IPS DF 6.9 (cell line): ENCODE measurements around the gene DPP3.
"Not testable (repeated sequence)": the region's sequence is repeated elsewhere in the genome, so short reads cannot be mapped to it uniquely, and the experiment has no call there.

Experiments used
- DNase-seq: peaks from one replicate; pipeline ENCODE4 v3.0.0-alpha.2; 2013; ENCODE audit warnings: low read depth, low spot score
- H3K27ac ChIP-seq: one replicate; pipeline ENCODE4 v1.5.1; 2013; ENCODE audit warnings: low read length, control low read depth
- H3K27me3 ChIP-seq: 2 replicates; pipeline ENCODE4 v1.6.1; 2013; ENCODE audit warnings: mild to moderate bottlenecking, low read length; ENCODE audit not compliant: control insufficient read depth, insufficient read depth
- H3K36me3 ChIP-seq: 2 replicates; pipeline ENCODE4 v1.6.1; 2013; ENCODE audit warnings: low read length; ENCODE audit not compliant: control insufficient read depth, insufficient read depth
- H3K4me1 ChIP-seq: 2 replicates; pipeline ENCODE4 v1.6.1; 2013; ENCODE audit warnings: low read length; ENCODE audit not compliant: control insufficient read depth, insufficient read depth
- H3K4me3 ChIP-seq: 2 replicates; pipeline ENCODE4 v1.5.1; 2013; ENCODE audit warnings: mild to moderate bottlenecking, low read length
- H3K9me3 ChIP-seq: 2 replicates; pipeline ENCODE4 v1.6.1; 2013; ENCODE audit warnings: low read length, inconsistent platforms; ENCODE audit not compliant: control insufficient read depth, insufficient read depth
- WGBS: extraction: QIAGEN DNeasy Blood & Tissue Kit; methylation state at CpG from one replicate; pipeline ENCODE4 v1.1.7; 2013; ENCODE audit warnings: mixed read lengths, missing lambda C conversion rate; ENCODE audit not compliant: insufficient read length, insufficient coverage; 5-methylcytosine and 5-hydroxymethylcytosine counted together

The DPP3 gene

GRCh38 chr11:66531841-66532240 lies 51.6 kb downstream of the DPP3 start:
- no peak for DNase-seq
- Histone ChIP-seq H3K4me1 (no peaks in the 10 kb centered on the region), H3K9me3 (no peaks in the 10 kb centered on the region), H3K27ac (no peak overlapping the region), H3K27me3 (no peaks in the 10 kb centered on the region), H3K4me3 (no peak overlapping the region), H3K36me3 (peaks cover under 1% of the 10 kb centered on the region; the same call in 1 of the 2 replicates)
- no CpG with 5 or more reads among the region's 11 CpGs for WGBS

DNA sequence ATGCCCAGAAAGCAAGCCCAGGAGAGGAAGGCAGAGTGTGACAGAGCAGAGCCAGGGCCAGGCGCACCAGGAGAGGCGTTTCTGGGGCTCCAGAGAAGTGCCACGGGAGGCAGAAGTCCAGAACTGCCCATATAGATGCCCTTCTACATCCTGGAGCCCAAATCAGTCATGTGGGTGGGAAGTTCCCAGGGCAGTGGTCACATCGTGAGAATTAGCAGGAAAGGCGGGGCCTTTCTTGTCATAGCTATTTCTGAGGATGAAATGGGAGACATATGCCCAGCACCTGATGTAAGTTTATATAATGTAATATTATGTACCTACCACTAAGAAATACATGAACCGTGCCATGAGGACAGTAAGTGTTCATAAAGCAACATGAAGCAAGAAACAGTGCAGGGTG lies 52.5 kb downstream of the DPP3 start:
- H3K27ac ChIP-seq = no peak overlapping the region
- H3K4me1 ChIP-seq = no peaks in the 10 kb centered on the region
- WGBS = no CpG with 5 or more reads among the region's 6 CpGs
- H3K36me3 ChIP-seq = no peaks in the 10 kb centered on the region
- H3K9me3 ChIP-seq = no peaks in the 10 kb centered on the region
- no peak overlapping the region for H3K4me3 ChIP-seq
- H3K27me3 ChIP-seq = no peaks in the 10 kb centered on the region
- no peak for DNase-seq

GRCh38 chr11:66539170-66539869 lies 59.1 kb downstream of the DPP3 start:
- H3K4me1 ChIP-seq = no peaks in the 10 kb centered on the region
- DNase-seq = no peak
- H3K36me3 ChIP-seq = no peaks in the 10 kb centered on the region
- WGBS = no CpG with 5 or more reads among the region's 16 CpGs
- no peaks in the 10 kb centered on the region for H3K27me3 ChIP-seq
- no peak overlapping the region for H3K4me3 ChIP-seq
- H3K27ac ChIP-seq = no peak overlapping the region
- H3K9me3 ChIP-seq = no peaks in the 10 kb centered on the region

DNA sequence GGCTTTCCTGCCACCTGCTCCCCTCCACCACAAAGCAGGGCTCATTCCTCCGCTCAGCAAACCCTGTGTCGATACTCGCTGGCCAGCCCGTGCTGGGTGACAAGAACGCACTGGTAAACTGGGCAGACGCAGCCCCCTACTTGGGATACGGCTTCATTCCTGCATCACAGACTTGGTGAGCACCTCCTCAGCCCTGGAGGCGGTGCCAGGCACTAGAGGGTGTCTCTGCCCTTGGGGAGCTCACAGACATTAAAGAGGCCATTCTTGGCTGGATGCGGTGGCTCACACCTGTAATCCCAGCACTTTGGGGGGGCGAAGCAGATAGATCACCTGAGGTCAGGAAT lies 59.6 kb downstream of the DPP3 start:
- DNase-seq = no peak
- no peak overlapping the region for H3K27ac ChIP-seq
- WGBS = no CpG with 5 or more reads among the region's 10 CpGs
- no peaks in the 10 kb centered on the region for H3K9me3 ChIP-seq
- H3K4me3 ChIP-seq = no peak overlapping the region
- H3K4me1 ChIP-seq = no peaks in the 10 kb centered on the region
- H3K36me3 ChIP-seq = no peaks in the 10 kb centered on the region
- H3K27me3 ChIP-seq = no peaks in the 10 kb centered on the region

DNA sequence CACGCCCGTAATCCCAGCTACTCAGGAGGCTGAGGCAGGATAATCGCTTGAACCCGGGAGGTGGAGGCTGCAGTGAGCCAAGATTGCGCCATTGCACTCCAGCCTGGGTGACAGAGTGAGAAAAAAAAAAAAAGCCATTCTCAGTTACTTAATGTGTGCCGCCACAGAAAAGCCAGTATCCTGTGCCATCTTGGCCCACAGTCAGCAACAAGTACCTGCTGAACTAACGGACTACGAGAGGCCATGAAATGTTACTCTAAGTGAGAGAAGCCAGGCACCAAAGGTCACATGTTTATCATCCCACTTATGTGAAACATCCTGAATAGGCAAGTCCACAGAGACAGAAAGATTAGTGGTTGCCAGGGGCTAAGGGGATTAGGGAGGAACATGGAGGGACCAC lies 60.4 kb downstream of the DPP3 start:
- no CpG with 5 or more reads among the region's 8 CpGs for WGBS
- not testable (repeated sequence) for H3K4me1 ChIP-seq, H3K36me3 ChIP-seq, H3K9me3 ChIP-seq, DNase-seq, H3K27ac ChIP-seq, H3K4me3 ChIP-seq, H3K27me3 ChIP-seq

- no CpG with 5 or more reads among the region's 4 CpGs for WGBS
- Histone ChIP-seq H3K4me3 (no peak overlapping the region), H3K27ac (no peak overlapping the region), H3K36me3 (no peaks in the 10 kb centered on the region), H3K4me1 (no peaks in the 10 kb centered on the region), H3K27me3 (no peaks in the 10 kb centered on the region), H3K9me3 (no peaks in the 10 kb centered on the region)
- DNase-seq = no peak
These were observed 61.7 kb downstream of the DPP3 start for GRCh38 chr11:66541892-66542291.

- Histone ChIP-seq H3K4me1 (no peaks in the 10 kb centered on the region), H3K36me3 (no peaks in the 10 kb centered on the region), H3K27me3 (no peaks in the 10 kb centered on the region), H3K27ac (no peak overlapping the region), H3K9me3 (no peaks in the 10 kb centered on the region), H3K4me3 (no peak overlapping the region)
- WGBS = no CpG with 5 or more reads among the region's 10 CpGs
- no peak for DNase-seq
These were observed 62.1 kb downstream of the DPP3 start for GRCh38 chr11:66542362-66542761.

GRCh38 chr11:66543263-66544107 lies 63.3 kb downstream of the DPP3 start:
- no CpG with 5 or more reads among the region's 26 CpGs for WGBS
- Histone ChIP-seq H3K4me1 (no peaks in the 10 kb centered on the region), H3K36me3 (no peaks in the 10 kb centered on the region), H3K9me3 (no peaks in the 10 kb centered on the region), H3K4me3 (no peak overlapping the region), H3K27ac (no peak overlapping the region), H3K27me3 (no peaks in the 10 kb centered on the region)
- DNase-seq = no peak

DNA sequence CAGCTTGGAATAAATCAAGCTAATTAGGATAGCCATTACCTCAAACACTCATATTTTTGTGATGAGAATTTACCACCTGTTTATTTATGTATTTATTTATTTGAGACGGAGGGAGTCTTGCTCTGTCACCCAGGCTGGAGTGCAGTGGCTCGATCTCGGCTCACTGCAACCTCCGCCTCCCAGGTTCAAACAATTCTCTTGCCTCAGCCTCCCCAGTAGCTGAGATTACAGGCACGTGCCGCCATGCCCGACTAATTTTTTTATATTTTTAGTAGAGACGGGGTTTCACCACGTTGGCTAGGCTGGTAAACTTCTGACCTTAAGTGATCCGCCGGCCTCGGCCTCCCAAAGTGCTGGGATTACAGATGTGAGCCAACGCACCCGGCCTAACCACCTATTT lies 64.7 kb downstream of the DPP3 start:
- not testable (repeated sequence) for H3K36me3 ChIP-seq, H3K27ac ChIP-seq
- WGBS = no CpG with 5 or more reads among the region's 14 CpGs

DNA sequence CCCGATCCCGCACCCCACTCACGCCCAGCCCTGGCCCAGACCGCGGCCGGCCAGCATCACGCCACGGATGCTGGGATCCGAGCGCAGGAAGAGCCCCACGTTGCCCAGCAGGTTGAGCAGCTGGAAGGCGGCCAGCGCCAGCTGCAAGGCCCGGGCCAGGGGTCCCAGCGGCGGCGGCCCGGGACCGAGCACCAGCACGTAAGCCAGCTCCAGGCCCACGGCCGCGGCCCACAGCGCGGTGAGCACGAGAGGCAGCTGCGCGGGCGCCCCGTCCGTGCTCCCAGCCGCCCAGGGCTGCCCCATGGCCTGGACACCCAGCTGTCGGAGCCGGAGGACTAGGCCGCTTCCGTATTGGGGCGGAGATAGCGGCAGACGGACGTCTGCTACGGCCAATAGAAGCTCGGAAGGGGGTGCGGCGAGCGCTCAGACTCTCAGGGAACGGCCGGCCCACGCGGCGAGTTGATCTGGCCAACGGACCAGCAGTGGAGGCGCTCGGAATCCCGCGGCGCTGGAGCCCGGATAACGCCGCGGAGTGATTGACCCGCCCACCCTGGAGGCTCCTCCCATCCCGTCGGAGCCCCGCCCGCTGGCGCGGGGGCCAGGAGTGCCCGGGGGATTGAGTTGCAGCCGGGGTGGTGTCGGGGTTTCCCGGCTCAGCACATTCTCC lies 65.6 kb downstream of the DPP3 start, which contains the start of gene ZDHHC24:
TSS of gene ZDHHC24 (minus strand) at position 348 of the 667 bp plus-strand sequence. CDS start at position 303, 45 bp downstream.
- Histone ChIP-seq H3K27me3 (no peaks in the 10 kb centered on the region), H3K4me3 (peak within 1 kb of the TSS; percentile 82), H3K9me3 (no peaks in the 10 kb centered on the region), H3K27ac (no peak within 1 kb of the TSS), H3K36me3 (no peaks in the 10 kb centered on the region), H3K4me1 (peaks cover 2% of the 10 kb centered on the region; the same call in 1 of the 2 replicates)
- peak; percentile 93 for DNase-seq
- WGBS = no CpG with 5 or more reads among the region's 71 CpGs

More for the DNA sequence above, 64.7 kb downstream of the DPP3 start:
- not testable (repeated sequence) for H3K27me3 ChIP-seq, H3K4me3 ChIP-seq, H3K9me3 ChIP-seq, H3K4me1 ChIP-seq, DNase-seq
